ENCODE results near the gene LY9. TPM values are rescaled to one million over a fixed set of nuclear protein-coding genes. Genes with fewer than 3 reads are reported as not detected.

Gene LY9
- total RNA-seq, 4 donors from 2014 or later = 0.23 to 1.6 (median 0.84) TPM

DNA sequence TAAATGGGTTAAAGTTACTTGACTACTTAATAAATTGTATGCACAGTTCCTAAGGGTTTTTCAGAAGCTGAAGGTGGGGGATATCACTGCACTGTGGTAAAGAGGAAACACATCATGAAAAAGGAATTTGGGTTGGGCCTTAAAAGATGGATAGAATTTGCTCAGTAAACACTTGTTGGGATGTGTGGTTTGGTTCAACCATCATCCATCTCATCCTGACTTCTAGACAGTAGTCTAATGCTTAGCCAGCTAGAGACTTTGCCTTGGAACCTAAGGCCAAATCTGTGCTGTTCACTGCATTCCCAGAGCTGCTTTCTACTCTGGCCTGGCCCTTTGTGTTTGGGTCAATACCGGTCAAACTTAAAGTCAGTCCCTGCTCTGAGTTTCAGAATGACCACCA, 30.6 kb downstream of the LY9 start:
- intact Hi-C loops (cut with DNase I; ENCODE audit: low total_unique reads) = no loop called here
- no peak for DNase-seq (ENCODE audit: low spot score in 2 of 2)
- TF ChIP-seq, protein P1, sequence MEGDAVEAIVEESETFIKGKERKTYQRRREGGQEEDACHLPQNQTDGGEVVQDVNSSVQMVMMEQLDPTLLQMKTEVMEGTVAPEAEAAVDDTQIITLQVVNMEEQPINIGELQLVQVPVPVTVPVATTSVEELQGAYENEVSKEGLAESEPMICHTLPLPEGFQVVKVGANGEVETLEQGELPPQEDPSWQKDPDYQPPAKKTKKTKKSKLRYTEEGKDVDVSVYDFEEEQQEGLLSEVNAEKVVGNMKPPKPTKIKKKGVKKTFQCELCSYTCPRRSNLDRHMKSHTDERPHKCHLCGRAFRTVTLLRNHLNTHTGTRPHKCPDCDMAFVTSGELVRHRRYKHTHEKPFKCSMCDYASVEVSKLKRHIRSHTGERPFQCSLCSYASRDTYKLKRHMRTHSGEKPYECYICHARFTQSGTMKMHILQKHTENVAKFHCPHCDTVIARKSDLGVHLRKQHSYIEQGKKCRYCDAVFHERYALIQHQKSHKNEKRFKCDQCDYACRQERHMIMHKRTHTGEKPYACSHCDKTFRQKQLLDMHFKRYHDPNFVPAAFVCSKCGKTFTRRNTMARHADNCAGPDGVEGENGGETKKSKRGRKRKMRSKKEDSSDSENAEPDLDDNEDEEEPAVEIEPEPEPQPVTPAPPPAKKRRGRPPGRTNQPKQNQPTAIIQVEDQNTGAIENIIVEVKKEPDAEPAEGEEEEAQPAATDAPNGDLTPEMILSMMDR (IDR thresholded peaks at IDR 0.05) = no peak
- no peak for TF ChIP-seq POLR2A (IDR thresholded peaks at IDR 0.05)
- 92 to 94% methylated on average over 1 of the region's 1 CpG for WGBS, 2 donors
- no peak overlapping the region for H3K4me3 ChIP-seq (ENCODE audit: low read depth, poor library complexity, severe bottlenecking)

- 78 to 88% methylated on average over 2 of the region's 2 CpGs for WGBS, 2 donors
- intact Hi-C loops (cut with DNase I; ENCODE audit: low total_unique reads) = no loop called here
- H3K4me3 ChIP-seq (ENCODE audit: low read depth, poor library complexity, severe bottlenecking) = no peak overlapping the region
- TF ChIP-seq POLR2A (IDR thresholded peaks at IDR 0.05) = no peak
- TF ChIP-seq, protein P1 (IDR thresholded peaks at IDR 0.05) = no peak
- DNase-seq (ENCODE audit: low spot score in 2 of 2) = no peak
These were observed 31.4 kb downstream of the LY9 start for GRCh38 chr1:160827418-160827817.

GRCh38 chr1:160829766-160830165, 33.8 kb downstream of the LY9 start:
- no peak for TF ChIP-seq POLR2A (IDR thresholded peaks at IDR 0.05)
- TF ChIP-seq, protein P1 (IDR thresholded peaks at IDR 0.05) = no peak
- H3K4me3 ChIP-seq (ENCODE audit: low read depth, poor library complexity, severe bottlenecking) = no peak overlapping the region
- 80 to 93% methylated on average over 1 of the region's 1 CpG for WGBS, 2 donors
- intact Hi-C loops (cut with DNase I; ENCODE audit: low total_unique reads) = loop anchor here (10.0 kb wide), 2 partner anchors 125 to 155 kb away; partner anchors contain the start of gene ITLN2
- no peak for DNase-seq (ENCODE audit: low spot score in 2 of 2)

GRCh38 chr1:160830321-160831153, 34.6 kb downstream of the LY9 start:
- no peak for TF ChIP-seq POLR2A (IDR thresholded peaks at IDR 0.05)
- TF ChIP-seq, protein P1 (IDR thresholded peaks at IDR 0.05) = no peak
- intact Hi-C loops (cut with DNase I; ENCODE audit: low total_unique reads) = loop anchor here (10.0 kb wide), 2 partner anchors 124 to 156 kb away; partner anchors contain the start of gene ITLN2
- no peak overlapping the region for H3K4me3 ChIP-seq (ENCODE audit: low read depth, poor library complexity, severe bottlenecking)
- peak; percentile 39 to 89 for DNase-seq (ENCODE audit: low spot score in 2 of 2)
- 49 to 57% methylated on average over 8 of the region's 8 CpGs for WGBS, 2 donors

- no peak for TF ChIP-seq POLR2A (IDR thresholded peaks at IDR 0.05)
- TF ChIP-seq, protein P1 (IDR thresholded peaks at IDR 0.05) = no peak
- H3K4me3 ChIP-seq (ENCODE audit: low read depth, poor library complexity, severe bottlenecking) = no peak overlapping the region
- DNase-seq (ENCODE audit: low spot score in 2 of 2) = no peak
- WGBS, 2 donors = 76 to 77% methylated on average over 3 of the region's 3 CpGs
- intact Hi-C loops (cut with DNase I; ENCODE audit: low total_unique reads) = loop anchor here (10.0 kb wide), 2 partner anchors 120 to 160 kb away; partner anchors contain the start of gene ITLN2
These were observed 39.1 kb downstream of the LY9 start for GRCh38 chr1:160834945-160835565.

All from lower leg skin (tissue), 4 donors.